KOPT-K1 (cell line): ENCODE measurements around the gene CLK2.
A peak's percentile ranks its signal among the peaks of the same experiment; 100 is the strongest.
"Not testable (repeated sequence)": the region's sequence is repeated elsewhere in the genome, so short reads cannot be mapped to it uniquely, and the experiment has no call there.

ENCODE experiments used
- H3K27ac ChIP-seq: fragments of 200-600 bp; sonication (generic); 2 replicates; pipeline ENCODE4 v1.5.1; 2016; ENCODE audit warnings: antibody characterized with exemption, mild to moderate bottlenecking, low read depth, low read length; ENCODE audit not compliant: poor library complexity, severe bottlenecking
- H3K36me3 ChIP-seq: fragments of 200-600 bp; sonication (generic); 2 replicates; pipeline ENCODE4 v1.5.1; 2017; ENCODE audit warnings: antibody characterized with exemption, mild to moderate bottlenecking, low read length, moderate library complexity; ENCODE audit not compliant: insufficient read depth
- H3K9me3 ChIP-seq: fragments of 200-600 bp; sonication (generic); 2 replicates; pipeline ENCODE4 v1.5.1; 2017; ENCODE audit warnings: antibody characterized with exemption, low read length, mild to moderate bottlenecking; ENCODE audit not compliant: insufficient read depth, poor library complexity, severe bottlenecking

The CLK2 gene

GRCh38 chr1:155261493-155261851 lies 11.8 kb downstream of the CLK2 start:
- Histone ChIP-seq H3K27ac (peak overlapping the region; percentile 78), H3K9me3 (no peaks in the 10 kb centered on the region), H3K36me3 (peaks cover 80% of the 10 kb centered on the region)

- H3K27ac ChIP-seq: no peak overlapping the region
- peaks cover 78% of the 10 kb centered on the region for H3K36me3 ChIP-seq
- no peaks in the 10 kb centered on the region for H3K9me3 ChIP-seq
These were observed 13.0 kb downstream of the CLK2 start for GRCh38 chr1:155260276-155260675.

GRCh38 chr1:155256058-155256852 lies 17.0 kb downstream of the CLK2 start:
- H3K9me3 ChIP-seq: no peaks in the 10 kb centered on the region
- H3K36me3 ChIP-seq: peaks cover 49% of the 10 kb centered on the region
- H3K27ac ChIP-seq: no peak overlapping the region

- no peaks in the 10 kb centered on the region for H3K9me3 ChIP-seq
- peak within 1 kb of the TSS; percentile 63 for H3K27ac ChIP-seq
- H3K36me3 ChIP-seq: peaks cover 44% of the 10 kb centered on the region
These were observed 17.9 kb downstream of the CLK2 start, which contains the start of gene ENTREP3 for GRCh38 chr1:155255243-155256007. Gene ENTREP3, minus strand, starts transcription at chr1:155255483. Its CDS starts 606 bp downstream, at chr1:155254877.

- peak overlapping the region; percentile 63 for H3K27ac ChIP-seq
- no peaks in the 10 kb centered on the region for H3K9me3 ChIP-seq
- peaks cover 37% of the 10 kb centered on the region for H3K36me3 ChIP-seq
These were observed 18.5 kb downstream of the CLK2 start for GRCh38 chr1:155254714-155255242.

GRCh38 chr1:155254228-155254713 lies 19.0 kb downstream of the CLK2 start:
- Histone ChIP-seq H3K36me3 (peaks cover 32% of the 10 kb centered on the region), H3K27ac (peak overlapping the region; percentile 63), H3K9me3 (no peaks in the 10 kb centered on the region)

- peaks cover 28% of the 10 kb centered on the region for H3K36me3 ChIP-seq
- H3K9me3 ChIP-seq: no peaks in the 10 kb centered on the region
- H3K27ac ChIP-seq: no peak overlapping the region
These were observed 19.5 kb downstream of the CLK2 start for GRCh38 chr1:155253797-155254196.

- H3K36me3 ChIP-seq: peaks cover 24% of the 10 kb centered on the region
- H3K9me3 ChIP-seq: no peaks in the 10 kb centered on the region
- no peak overlapping the region for H3K27ac ChIP-seq
These were observed 20.1 kb downstream of the CLK2 start for GRCh38 chr1:155253208-155253607.

- H3K27ac ChIP-seq: peak overlapping the region; percentile 71
- H3K36me3 ChIP-seq: peaks cover 22% of the 10 kb centered on the region
- no peaks in the 10 kb centered on the region for H3K9me3 ChIP-seq
These were observed 21.7 kb downstream of the CLK2 start for GRCh38 chr1:155251566-155251965.

- Histone ChIP-seq H3K36me3 (peaks cover 15% of the 10 kb centered on the region), H3K9me3 (no peaks in the 10 kb centered on the region), H3K27ac (peak overlapping the region; percentile 71)
These were observed 22.5 kb downstream of the CLK2 start for GRCh38 chr1:155250633-155251449.

GRCh38 chr1:155250246-155250632 lies 23.1 kb downstream of the CLK2 start:
- no peaks in the 10 kb centered on the region for H3K9me3 ChIP-seq
- peaks cover 12% of the 10 kb centered on the region; the same call in 1 of the 2 replicates for H3K36me3 ChIP-seq
- peak overlapping the region; percentile 71 for H3K27ac ChIP-seq

GRCh38 chr1:155247667-155248553 lies 25.4 kb downstream of the CLK2 start:
- Histone ChIP-seq H3K36me3 (peaks cover 12% of the 10 kb centered on the region; the same call in 1 of the 2 replicates), H3K9me3 (no peaks in the 10 kb centered on the region), H3K27ac (no peak overlapping the region)

GRCh38 chr1:155246796-155247195 lies 26.5 kb downstream of the CLK2 start:
- not testable (repeated sequence) for H3K9me3 ChIP-seq, H3K27ac ChIP-seq
- H3K36me3 ChIP-seq: peaks cover 12% of the 10 kb centered on the region; the same call in 1 of the 2 replicates

GRCh38 chr1:155245163-155245524 lies 28.2 kb downstream of the CLK2 start:
- Histone ChIP-seq H3K9me3 (no peaks in the 10 kb centered on the region), H3K36me3 (peaks cover 12% of the 10 kb centered on the region; the same call in 1 of the 2 replicates), H3K27ac (peak overlapping the region; percentile 88)
